ENCODE data around the gene ANKRD22.

Gene ANKRD22

GRCh38 chr10:88788924-88789323 lies 62.7 kb downstream of the ANKRD22 start:
- DNase-seq (ENCODE audit: extremely low read depth, insufficient read length) = no peak
- Histone ChIP-seq H3K4me3 (replicated peaks; ENCODE audit: low read depth, low read length) (no peak overlapping the region), H3K36me3 (ENCODE audit: control insufficient read depth, insufficient read depth, low read length) (no peaks in the 10 kb centered on the region), H3K27me3 (replicated peaks; ENCODE audit: control insufficient read depth, insufficient read depth, low read length) (no peaks in the 10 kb centered on the region)
- no peak for TF ChIP-seq CTCF (IDR thresholded peaks at IDR 0.05; ENCODE audit: insufficient read depth, low read length, poor library complexity, severe bottlenecking)

GRCh38 chr10:88787463-88787862 lies 64.2 kb downstream of the ANKRD22 start:
- Histone ChIP-seq H3K4me3 (replicated peaks; ENCODE audit: low read depth, low read length) (no peak overlapping the region), H3K27me3 (replicated peaks; ENCODE audit: control insufficient read depth, insufficient read depth, low read length) (no peaks in the 10 kb centered on the region), H3K36me3 (ENCODE audit: control insufficient read depth, insufficient read depth, low read length) (no peaks in the 10 kb centered on the region)
- TF ChIP-seq CTCF (IDR thresholded peaks at IDR 0.05; ENCODE audit: insufficient read depth, low read length, poor library complexity, severe bottlenecking) = no peak
- DNase-seq (ENCODE audit: extremely low read depth, insufficient read length) = no peak

GRCh38 chr10:88786032-88786770 lies 65.4 kb downstream of the ANKRD22 start:
- no peak for DNase-seq (ENCODE audit: extremely low read depth, insufficient read length)
- H3K36me3 ChIP-seq (ENCODE audit: control insufficient read depth, insufficient read depth, low read length) = no peaks in the 10 kb centered on the region
- H3K27me3 ChIP-seq (replicated peaks; ENCODE audit: control insufficient read depth, insufficient read depth, low read length) = no peaks in the 10 kb centered on the region
- TF ChIP-seq CTCF (IDR thresholded peaks at IDR 0.05; ENCODE audit: insufficient read depth, low read length, poor library complexity, severe bottlenecking) = no peak
- no peak overlapping the region for H3K4me3 ChIP-seq (replicated peaks; ENCODE audit: low read depth, low read length)

- no peaks in the 10 kb centered on the region for H3K27me3 ChIP-seq (replicated peaks; ENCODE audit: control insufficient read depth, insufficient read depth, low read length)
- no peak for TF ChIP-seq CTCF (IDR thresholded peaks at IDR 0.05; ENCODE audit: insufficient read depth, low read length, poor library complexity, severe bottlenecking)
Measured at GRCh38 chr10:88783724-88784123, 67.9 kb downstream of the ANKRD22 start.

GRCh38 chr10:88782222-88782621 lies 69.4 kb downstream of the ANKRD22 start:
- DNase-seq (ENCODE audit: extremely low read depth, insufficient read length) = no peak
- no peaks in the 10 kb centered on the region for H3K36me3 ChIP-seq (ENCODE audit: control insufficient read depth, insufficient read depth, low read length)
- no peaks in the 10 kb centered on the region for H3K27me3 ChIP-seq (replicated peaks; ENCODE audit: control insufficient read depth, insufficient read depth, low read length)
- no peak for TF ChIP-seq CTCF (IDR thresholded peaks at IDR 0.05; ENCODE audit: insufficient read depth, low read length, poor library complexity, severe bottlenecking)
- no peak overlapping the region for H3K4me3 ChIP-seq (replicated peaks; ENCODE audit: low read depth, low read length)

More at GRCh38 chr10:88783724-88784123, 67.9 kb downstream of the ANKRD22 start:
- no peak for DNase-seq (ENCODE audit: extremely low read depth, insufficient read length)
- H3K4me3 ChIP-seq (replicated peaks; ENCODE audit: low read depth, low read length) = no peak overlapping the region
- no peaks in the 10 kb centered on the region for H3K36me3 ChIP-seq (ENCODE audit: control insufficient read depth, insufficient read depth, low read length)

Measured in GM06990 (cell line).